Measurements from ENCODE around the gene CTF1. TPM values are rescaled to one million over a fixed set of nuclear protein-coding genes. Genes with fewer than 3 reads are reported as not detected.
"Not testable (repeated sequence)": the region's sequence is repeated elsewhere in the genome, so short reads cannot be mapped to it uniquely, and the experiment has no call there.

CTF1 gene, protein sequence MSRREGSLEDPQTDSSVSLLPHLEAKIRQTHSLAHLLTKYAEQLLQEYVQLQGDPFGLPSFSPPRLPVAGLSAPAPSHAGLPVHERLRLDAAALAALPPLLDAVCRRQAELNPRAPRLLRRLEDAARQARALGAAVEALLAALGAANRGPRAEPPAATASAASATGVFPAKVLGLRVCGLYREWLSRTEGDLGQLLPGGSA
- total RNA-seq: 6.5 TPM
- long read RNA-seq, transcript CTF1-201 (3 exons, 1,664 nt): major isoform, 19 of 37 reads
- long read RNA-seq, partial matches to known transcripts: 4 of 37 reads
- long read RNA-seq, other reads (novel, unspliced or antisense): 11 of 37 reads

DNA sequence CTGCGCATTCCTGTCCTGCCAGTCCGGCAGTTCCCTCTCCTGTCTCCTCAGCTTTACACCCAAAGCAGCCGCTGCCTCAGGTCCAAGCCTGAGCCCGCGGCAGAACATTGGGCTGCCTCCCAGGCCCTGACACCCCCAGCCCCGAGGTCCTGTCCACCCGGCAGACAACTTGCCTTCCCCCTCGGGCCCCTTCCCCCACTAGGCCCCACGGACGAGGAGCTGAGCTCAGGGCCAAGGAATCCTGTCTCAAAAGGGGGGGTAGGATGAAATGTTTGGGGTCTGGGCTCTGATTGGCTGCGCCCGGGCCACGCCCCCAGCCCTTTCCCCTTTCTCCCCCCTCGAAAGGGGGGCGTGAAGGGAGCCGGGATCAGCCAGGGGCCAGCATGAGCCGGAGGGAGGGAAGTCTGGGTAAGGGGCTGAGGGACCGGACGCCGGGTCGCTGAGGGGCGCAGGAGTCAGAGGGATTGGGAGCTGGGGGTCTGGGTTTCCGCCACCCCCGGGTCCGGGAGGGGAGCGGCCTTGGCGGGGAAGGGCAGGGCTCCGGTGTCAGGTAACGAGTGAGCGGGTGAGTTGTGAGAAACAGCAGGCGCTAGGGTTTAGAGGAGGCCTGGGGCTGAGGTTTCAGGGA, at the start of gene CTF1:
Gene CTF1 (plus strand): TSS at position 354 of the 628 bp plus-strand sequence. CDS start 30 bp downstream, at position 384.
- DNase-seq (peak; percentile 88), ATAC-seq (ENCODE audit: poor library complexity) (peak; percentile 80)
- intact Hi-C loops (cut with DNase I): no loop called here

DNA sequence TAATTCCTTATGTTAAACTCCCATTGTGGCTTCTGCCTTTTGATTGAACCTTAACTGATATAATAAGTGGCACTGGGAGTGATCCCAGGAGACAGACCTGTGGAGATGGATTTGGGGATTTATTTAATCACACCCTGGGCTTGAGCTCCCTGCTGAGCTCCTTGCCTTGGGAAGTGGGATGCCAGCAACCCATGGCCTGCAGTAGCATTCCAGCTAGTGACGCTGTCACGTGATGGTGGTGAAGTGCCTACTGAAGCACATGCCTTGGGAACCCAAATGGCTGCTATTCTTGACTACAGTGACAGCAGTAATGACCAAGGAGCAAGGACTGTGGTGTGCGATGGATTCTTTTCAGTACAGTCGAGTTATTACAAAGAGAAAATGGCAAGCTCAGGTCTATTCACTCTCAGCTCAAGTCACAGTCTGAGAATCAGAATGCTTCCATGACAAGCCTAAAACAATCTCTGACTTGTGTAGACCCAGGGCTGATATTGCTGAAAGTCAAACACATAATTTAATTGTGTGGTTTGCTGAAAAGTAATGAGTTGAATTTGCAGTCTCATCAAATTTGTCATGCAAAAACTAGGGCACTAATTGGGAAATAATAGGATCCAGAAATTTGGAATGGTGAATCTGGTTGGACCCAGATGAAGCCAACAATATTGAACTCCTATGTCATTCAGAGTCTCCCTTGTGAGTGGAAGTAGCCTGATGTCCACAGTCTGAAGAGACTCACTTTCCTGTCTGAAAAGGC, 49.6 kb upstream of the CTF1 start:
- DNase-seq: no peak
- intact Hi-C loops (cut with DNase I): loop anchor here (5.0 kb wide), 1 partner anchor 55 kb away; no protein-coding TSS in a partner anchor

DNA sequence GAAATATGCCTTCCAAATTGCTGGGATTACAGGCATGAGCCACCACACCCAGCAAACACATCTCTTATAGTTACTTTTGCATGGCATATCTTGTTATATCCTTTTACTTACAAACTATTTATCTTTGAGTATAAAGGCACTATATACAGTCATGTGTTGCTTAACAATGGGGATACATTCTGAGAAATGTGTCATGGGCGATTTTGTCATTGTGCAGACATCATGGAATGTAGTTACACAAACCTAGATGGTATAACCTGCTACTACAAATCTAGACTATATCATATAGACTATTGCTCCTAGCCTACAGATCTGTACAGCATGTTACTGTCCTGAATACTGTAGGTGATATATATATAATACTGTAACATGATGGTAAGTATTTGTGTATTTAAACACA, 46.2 kb upstream of the CTF1 start:
- DNase-seq: no peak
- ATAC-seq (ENCODE audit: poor library complexity): no peak
- intact Hi-C loops (cut with DNase I): no loop called here

More for the DNA sequence above, 49.6 kb upstream of the CTF1 start:
- peak; percentile 39 for ATAC-seq (ENCODE audit: poor library complexity)

DNA sequence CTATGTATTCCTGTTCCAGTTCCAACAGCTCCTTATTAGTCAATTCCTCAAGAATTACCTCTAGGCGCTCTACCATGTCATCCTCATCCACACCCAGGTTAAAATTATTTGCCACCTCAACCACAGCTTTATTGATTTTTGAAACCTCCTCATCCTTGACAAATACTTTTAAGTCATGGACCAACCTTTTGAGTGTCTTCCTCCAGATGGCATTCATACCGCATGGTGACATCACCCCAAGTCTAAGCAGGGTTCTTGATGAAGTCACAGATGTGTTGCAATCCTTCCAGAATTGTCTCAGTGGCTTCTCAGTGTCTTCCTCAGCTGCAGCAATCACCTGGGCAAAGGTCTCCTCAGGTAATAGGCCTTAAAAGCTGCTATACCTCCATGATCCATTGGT, 42.7 kb upstream of the CTF1 start:
- no peak for ATAC-seq (ENCODE audit: poor library complexity)
- no peak for DNase-seq
- intact Hi-C loops (cut with DNase I): no loop called here

DNA sequence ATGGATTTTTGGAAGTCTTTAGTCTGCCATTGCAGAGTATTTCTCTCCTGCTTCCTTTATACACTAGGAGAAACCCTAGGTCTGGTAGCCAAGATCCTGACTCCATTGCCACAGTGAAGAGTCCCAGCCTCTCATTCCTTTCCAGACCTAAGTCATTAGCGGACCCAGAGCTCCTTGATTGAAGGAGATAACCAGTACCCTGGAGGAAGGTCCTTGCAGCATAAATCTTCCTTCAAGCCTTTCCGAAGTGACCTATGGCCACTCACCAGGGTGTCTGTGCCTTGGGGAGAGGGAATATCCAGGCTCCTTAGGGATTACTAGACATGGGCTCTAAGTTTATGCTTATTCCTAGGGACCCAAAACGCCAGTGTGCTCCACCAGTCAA, 38.3 kb upstream of the CTF1 start:
- DNase-seq (no peak), ATAC-seq (ENCODE audit: poor library complexity) (no peak)
- intact Hi-C loops (cut with DNase I): no loop called here

DNA sequence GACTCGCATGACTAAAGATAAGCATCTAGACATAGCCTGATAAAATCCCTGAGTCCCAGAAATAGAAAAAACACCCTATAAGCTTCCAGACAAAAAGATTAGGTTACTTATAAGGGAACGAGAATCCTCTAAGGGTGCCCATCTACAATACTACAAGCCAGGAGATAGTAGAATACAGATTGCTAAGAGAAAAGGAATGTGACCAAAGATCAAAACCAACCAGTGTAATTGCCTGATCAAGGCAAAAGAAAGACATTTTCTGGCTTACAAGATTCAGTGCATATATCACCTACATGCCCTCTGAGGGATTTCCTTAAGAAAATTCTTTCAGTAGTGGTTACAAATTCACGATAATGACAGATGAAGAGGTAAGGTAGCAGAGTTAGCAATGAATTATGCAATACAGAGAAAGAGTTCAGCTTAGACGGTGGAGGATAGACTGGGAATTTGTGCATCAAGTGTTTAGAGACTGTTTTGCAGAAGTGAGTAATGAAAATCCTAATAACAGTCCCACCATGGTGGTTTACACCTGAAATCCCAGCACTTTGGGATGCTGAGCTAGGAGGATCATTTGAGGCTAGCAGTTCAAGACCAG, 37.5 kb upstream of the CTF1 start:
- no peak for DNase-seq
- intact Hi-C loops (cut with DNase I): no loop called here
- ATAC-seq (ENCODE audit: poor library complexity): no peak

DNA sequence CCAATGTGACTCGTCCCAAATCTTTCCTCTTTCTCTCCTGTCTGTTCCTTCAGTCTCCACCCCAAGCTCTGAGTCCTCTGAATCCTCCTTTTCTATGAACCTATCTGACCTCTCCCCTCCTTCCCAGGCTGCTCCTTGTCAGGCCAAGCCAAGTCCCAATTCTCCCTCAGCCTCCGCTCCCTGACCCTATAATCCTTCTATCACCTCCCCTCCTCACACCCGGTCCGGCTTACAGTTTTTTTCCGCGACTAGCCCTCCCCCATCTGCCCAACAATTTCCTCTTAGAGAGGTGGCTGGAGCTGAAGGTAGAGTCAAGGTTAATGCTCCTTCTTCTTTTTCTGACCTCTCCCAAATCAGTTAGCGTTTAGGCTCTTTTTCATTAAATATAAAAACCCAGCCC, 35.7 kb upstream of the CTF1 start:
- ATAC-seq (ENCODE audit: poor library complexity); intact Hi-C loops (cut with DNase I); DNase-seq: not testable (repeated sequence)

DNA sequence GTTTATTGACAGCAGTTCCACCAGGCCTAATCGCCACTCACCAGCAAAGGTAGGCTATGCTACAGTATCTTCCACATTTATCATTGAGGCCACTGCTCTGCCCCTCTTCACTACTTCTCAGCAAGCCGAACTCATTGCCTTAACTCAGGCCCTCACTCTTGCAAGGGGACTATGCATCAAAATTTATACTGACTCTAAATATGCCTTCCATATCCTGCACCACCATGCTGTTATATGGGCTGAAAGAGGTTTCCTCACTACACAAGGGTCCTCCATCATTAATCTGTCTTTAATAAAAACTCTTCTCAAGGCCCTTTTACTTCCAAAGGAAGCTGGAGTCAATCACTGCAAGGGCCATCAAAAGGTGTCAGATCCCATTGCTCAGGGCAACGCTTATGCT, 33.2 kb upstream of the CTF1 start:
- ATAC-seq (ENCODE audit: poor library complexity); intact Hi-C loops (cut with DNase I); DNase-seq: not testable (repeated sequence)

DNA sequence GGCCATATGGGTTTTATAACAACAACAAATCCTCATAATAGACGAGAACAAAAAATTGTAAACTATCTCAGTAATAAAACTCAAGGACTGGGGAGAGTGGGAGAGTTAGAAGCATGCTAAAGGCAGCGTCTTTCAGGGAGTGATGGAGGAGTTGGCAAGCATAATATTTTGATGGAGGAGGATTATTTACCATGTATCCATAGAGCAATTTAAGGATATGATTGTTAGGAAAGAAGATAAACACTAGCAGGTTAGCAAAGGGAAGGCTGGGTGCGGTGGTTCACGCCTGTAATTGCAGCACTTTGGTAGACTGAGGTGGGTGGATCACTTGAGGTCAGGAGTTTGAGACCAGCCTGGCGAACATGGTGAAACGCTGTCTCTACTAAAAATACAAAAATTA, 30.4 kb upstream of the CTF1 start:
- ATAC-seq (ENCODE audit: poor library complexity) (no peak), DNase-seq (no peak)
- intact Hi-C loops (cut with DNase I): no loop called here

DNA sequence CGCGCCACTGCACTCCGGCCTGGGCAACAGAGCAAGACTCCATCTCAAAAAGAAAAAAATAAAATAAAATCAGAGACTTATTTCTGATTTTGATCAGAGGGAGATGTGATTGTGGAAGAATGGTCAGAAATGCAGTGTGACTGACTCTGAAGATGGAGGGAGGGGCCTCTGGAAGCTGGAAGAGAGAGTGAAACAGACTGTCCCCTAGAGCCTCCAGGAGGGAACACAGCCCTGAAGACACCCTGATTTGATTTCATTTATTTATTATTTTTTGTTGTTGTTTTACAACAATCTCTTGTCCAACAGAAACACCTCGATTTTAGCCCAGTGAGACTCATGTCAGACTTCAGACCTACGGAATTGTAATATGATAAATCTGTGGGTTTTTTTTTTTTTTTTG, 28.7 kb upstream of the CTF1 start:
- DNase-seq: no peak
- no peak for ATAC-seq (ENCODE audit: poor library complexity)
- intact Hi-C loops (cut with DNase I): no loop called here

DNA sequence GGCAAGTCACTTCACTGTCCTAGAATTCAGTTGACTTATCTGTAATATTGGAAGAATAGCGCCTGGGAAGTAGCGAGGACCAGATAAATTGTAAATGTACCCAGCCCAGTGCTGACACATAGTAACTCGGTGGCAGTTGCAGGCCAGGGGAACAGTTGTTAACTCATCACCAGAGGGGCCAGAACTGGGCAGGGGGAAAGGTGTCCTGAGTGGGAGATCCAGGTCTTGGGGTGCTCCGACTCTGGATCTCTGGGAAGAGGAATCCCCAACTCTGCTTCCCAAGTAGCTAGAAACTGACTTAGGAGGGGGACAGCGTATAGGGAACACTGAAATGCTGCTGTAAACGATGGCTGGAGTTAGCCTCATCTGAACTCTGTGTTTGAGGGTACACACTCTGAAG, 25.5 kb upstream of the CTF1 start:
- intact Hi-C loops (cut with DNase I): no loop called here
- DNase-seq (no peak), ATAC-seq (ENCODE audit: poor library complexity) (no peak)

DNA sequence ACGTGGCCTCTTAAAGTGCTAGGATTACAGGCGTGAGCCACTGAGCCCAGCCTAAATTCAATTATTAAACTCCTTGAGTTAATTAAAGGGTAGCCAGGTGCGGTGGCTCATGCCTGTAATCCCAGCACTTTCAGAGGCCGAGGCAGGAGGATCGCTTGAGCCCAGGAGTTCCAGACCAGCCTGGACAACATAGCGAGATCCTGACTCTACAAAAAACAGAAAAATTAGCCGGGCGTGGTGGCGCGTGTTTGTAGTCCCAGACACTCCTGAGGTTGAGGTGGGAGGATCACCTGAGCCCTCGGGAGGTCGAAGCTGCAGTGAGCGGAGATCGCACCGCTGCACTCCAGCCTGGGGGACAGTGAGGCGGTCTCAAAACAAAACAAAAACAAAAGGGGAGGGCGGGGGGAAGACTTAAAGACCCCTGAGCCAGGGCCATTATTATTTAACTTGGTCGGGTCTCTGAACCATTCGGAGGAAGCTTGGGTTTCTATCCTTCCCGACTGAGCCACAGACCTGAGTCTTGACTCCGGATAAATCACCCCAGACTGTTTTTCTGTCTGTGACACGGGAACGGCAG, 22.1 kb upstream of the CTF1 start:
- ATAC-seq (ENCODE audit: poor library complexity): no peak
- no peak for DNase-seq
- intact Hi-C loops (cut with DNase I): no loop called here

DNA sequence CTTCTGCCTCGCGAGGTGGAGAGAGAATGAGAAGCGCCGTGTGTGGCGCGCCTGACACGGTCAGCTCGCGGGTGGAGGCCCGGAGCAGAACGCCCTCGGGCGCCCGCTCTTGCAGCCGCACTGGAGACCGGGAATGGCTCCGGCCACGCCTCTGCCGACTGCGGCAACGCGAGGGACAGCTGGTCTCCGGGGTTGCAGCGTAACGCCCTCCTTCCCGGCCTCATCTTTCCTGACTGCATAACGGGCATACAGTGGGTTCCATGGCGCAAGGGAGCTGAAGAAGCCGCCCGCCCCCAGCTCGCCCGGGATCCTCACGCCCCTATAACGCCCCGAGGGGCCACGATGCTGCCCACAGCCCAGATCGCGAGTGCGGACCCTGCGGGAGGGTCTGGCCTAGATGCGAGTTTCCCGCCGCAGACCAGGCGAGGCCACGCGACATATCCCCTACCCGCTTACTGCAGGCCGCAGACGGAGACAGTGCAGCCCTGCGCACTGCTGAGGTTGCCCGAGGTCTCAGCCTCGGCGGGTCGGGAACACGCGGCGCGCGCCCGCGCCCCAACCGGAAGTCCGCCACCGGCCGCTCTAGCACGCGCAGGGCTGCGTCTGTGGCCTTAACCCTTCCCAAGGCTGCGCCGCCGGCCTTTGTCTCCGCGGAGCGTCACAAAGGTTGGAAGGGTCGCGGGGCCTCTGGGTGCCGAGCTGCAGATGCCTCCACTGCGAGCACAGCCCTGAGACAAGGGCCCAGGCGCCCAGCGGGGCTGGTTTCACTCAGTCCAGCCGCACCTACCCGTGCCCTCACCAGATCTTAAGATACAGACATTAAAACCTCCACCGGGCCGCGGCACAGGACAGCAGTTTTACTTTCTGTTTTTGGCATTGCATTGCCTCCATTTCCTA, 21.3 kb upstream of the CTF1 start:
- intact Hi-C loops (cut with DNase I): no loop called here
- ATAC-seq (ENCODE audit: poor library complexity) (peak; percentile 99), DNase-seq (peak; percentile 96)

DNA sequence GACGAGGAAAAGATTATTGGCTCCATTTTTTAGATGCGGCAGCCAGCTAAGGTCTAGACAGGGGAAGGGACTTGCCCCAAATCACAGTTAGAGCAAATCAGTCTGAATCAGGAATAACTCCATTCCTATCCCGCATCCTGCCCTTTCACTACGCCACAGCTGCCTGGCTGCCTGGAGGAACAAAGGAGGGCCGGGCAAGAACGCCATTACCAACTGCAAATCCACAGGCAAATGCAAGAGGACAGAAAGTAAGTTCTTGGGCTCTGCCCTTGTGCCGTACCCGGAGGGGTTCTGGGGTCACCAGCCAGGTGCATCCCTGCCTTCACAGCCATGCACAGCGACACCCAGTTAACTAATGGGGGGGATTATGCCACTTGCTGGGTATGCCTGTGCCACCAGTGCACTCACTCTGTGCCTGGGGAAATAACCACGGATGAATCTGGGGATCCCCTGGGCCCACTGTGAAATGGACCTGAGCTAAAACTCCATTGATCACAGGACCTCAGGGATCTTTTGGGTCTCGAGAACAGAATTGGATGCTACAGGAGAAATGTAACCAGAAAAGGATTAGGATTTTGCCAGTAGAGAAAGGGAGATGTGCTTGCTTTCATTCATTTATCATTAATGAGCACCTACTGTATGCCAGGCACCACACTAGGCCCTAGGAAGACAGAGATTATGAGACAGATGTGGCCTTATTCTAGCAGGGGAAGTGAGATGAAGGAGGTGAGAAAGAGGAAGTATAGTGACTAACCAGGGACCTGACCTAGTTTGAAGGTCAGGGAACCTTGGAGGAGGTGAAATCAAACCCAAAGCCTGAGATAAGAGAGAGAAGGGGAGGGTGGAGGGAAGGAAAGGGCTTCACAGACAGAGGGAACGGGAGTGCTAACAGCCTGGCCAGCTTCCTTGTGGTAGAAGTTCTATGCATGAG, 20.3 kb upstream of the CTF1 start:
- intact Hi-C loops (cut with DNase I): no loop called here
- DNase-seq: no peak
- ATAC-seq (ENCODE audit: poor library complexity): no peak

DNA sequence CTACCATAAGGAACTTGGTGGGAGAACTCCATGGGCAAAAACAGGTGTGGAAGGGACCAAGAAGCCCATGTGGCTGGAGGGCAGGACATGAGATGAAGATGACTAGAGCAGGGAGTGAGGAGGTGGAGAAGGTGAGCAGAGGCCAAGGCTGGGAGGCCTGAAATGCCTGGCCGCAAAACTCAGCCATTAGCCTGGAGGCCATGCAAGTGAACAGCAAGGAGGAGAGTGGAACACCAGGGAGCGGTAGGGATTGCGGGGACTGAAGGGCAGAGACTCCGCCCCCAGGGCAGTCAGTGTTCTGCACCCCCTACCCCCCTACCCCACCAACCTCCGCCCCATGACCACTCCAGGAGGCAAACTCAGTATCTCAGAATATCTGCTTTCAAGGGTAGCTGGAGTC, 19.5 kb upstream of the CTF1 start:
- no peak for ATAC-seq (ENCODE audit: poor library complexity)
- intact Hi-C loops (cut with DNase I): no loop called here
- no peak for DNase-seq

DNA sequence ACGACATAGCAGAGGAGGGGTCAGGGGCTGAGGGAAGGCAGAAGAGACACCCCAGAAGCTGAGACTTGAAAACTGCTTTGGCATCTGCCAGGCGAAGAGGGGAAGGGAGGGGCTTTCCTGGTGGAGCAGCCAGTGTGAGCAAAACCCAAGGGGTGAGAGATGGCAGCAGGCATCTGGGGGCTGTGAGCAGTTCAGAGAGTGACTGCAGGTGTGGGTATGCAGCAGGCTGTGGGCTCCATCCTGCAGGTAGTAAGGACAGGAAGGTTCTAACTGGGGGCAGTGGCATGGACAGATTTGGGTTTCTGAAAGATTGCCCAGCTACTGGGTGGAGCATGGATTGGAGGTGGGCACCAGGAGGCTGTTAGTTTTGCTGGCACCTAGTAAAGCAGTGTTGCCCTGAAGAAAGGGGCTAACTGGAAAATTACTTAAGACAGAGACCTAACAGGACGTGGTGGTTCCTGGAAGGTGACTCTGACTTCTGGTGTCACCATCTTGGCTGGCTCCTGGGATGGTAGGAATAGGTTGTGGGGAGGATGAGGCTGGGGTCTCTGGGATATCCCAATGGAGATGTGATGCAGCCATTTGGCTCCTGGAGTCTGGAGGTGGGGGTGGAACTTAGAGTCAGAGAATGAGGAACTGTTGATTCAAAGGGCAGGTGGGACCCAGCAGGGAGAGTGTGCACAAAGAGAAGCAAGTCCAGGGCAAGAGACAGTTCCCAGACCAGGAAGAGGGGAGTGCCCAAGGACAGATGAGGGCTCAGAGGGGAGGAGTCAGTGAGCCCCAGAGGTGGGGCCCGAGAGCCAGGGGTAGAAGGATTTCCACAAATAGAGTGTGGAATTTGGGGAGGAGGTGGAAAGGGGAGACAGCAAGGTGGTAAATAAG, 13.7 kb upstream of the CTF1 start:
- ATAC-seq (ENCODE audit: poor library complexity): no peak
- intact Hi-C loops (cut with DNase I): no loop called here
- no peak for DNase-seq

Data from Right ventricle myocardium superior (tissue), 1 donor.